K562 (cell line): ENCODE data around the gene PVALEF. TPM values are rescaled to one million over a fixed set of nuclear protein-coding genes. Genes with fewer than 3 reads are reported as not detected.

Experiments used
- ATF7 ChIP-seq: fragments of 450-650 bp; IDR thresholded peaks from 2 replicates; pipeline ENCODE4 v1.7.1; 2014; ENCODE audit warnings: mild to moderate bottlenecking, moderate library complexity
- BRF2 ChIP-seq: IDR thresholded peaks from 3 replicates; pipeline ENCODE4 v1.6.1; 2011; ENCODE audit warnings: borderline replicate concordance, mild to moderate bottlenecking; ENCODE audit not compliant: insufficient read length, insufficient read depth
- E2F8 ChIP-seq: fragments of 450-650 bp; IDR thresholded peaks from 2 replicates; pipeline ENCODE4 v1.7.1; 2018; ENCODE audit warnings: mild to moderate bottlenecking, low read depth; ENCODE audit not compliant: partially characterized antibody
- GABPB2 ChIP-seq: fragments of 250-450 bp; sonication (Bioruptor Pico); conservative IDR thresholded peaks from 2 replicates; pipeline ENCODE4 v1.5.1; 2021; ENCODE audit warnings: mild to moderate bottlenecking
- ILK ChIP-seq: fragments of 450-650 bp; IDR thresholded peaks from 2 replicates; pipeline ENCODE4 v1.6.1; 2016; ENCODE audit warnings: missing genetic modification characterization, low read depth, mild to moderate bottlenecking, missing compliant biosample characterization, moderate library complexity, borderline replicate concordance
- LCOR ChIP-seq: sonication (generic); formaldehyde crosslinking; IDR thresholded peaks from 2 replicates; pipeline ENCODE4 v1.8.0; 2022; ENCODE audit warnings: mild to moderate bottlenecking, missing genetic modification reagents
- MAZ ChIP-seq, 2 experiments: fragments of 450-650 bp in 1 of 2; sonication (generic) in 1 of 2; formaldehyde crosslinking; IDR thresholded peaks in 1 of 2; conservative IDR thresholded peaks in 1 of 2; 2 replicates each; pipeline versions ENCODE4 v1.4.0 to v1.5.0; 2020; ENCODE audit warnings: mild to moderate bottlenecking in 1 of 2, missing genetic modification reagents in 1 of 2
- MIER1 ChIP-seq: fragments of 450-650 bp; IDR thresholded peaks from 2 replicates; pipeline ENCODE4 v1.6.1; 2016; ENCODE audit warnings: antibody characterized with exemption, mild to moderate bottlenecking, low read depth
- NELFE ChIP-seq: IDR thresholded peaks from 2 replicates; pipeline ENCODE4 v1.6.1; 2011; ENCODE audit warnings: mild to moderate bottlenecking; ENCODE audit not compliant: insufficient read depth, insufficient read length
- OTX1 ChIP-seq: fragments of 450-650 bp; formaldehyde crosslinking; IDR thresholded peaks from 2 replicates; pipeline ENCODE4 v1.4.0; 2022; ENCODE audit warnings: mild to moderate bottlenecking
- PTTG1 ChIP-seq: fragments of 450-650 bp; IDR thresholded peaks from 2 replicates; pipeline ENCODE4 v1.6.1; 2016; ENCODE audit warnings: low read depth, mild to moderate bottlenecking, missing genetic modification characterization, missing compliant biosample characterization
- RNF2 ChIP-seq: sonication (generic); IDR thresholded peaks from 2 replicates; pipeline ENCODE4 v1.6.1; 2016
- RUNX1 ChIP-seq: sonication (generic); IDR thresholded peaks from 2 replicates; pipeline ENCODE4 v1.6.1; 2016; ENCODE audit warnings: antibody characterized with exemption, low read depth
- SRSF7 ChIP-seq: fragments of 200-400 bp; formaldehyde crosslinking; optimal IDR thresholded peaks from 2 replicates; pipeline ENCODE3; 2017; ENCODE audit warnings: mild to moderate bottlenecking, low read depth, low read length
- XRCC5 ChIP-seq: fragments of 200-400 bp; formaldehyde crosslinking; IDR thresholded peaks from 2 replicates; pipeline ENCODE4 v1.6.1; 2017; ENCODE audit warnings: low read depth, mild to moderate bottlenecking, low read length
- ZBTB12 ChIP-seq: fragments of 250-450 bp; sonication (Bioruptor Pico); IDR thresholded peaks from 2 replicates; pipeline ENCODE4 v1.4.0; 2020
- ZNF217 ChIP-seq: sonication (generic); formaldehyde crosslinking; IDR thresholded peaks from 2 replicates; pipeline ENCODE4 v1.8.0; 2022; ENCODE audit warnings: mild to moderate bottlenecking, missing genetic modification reagents
- ZNF23 ChIP-seq: fragments of 250-450 bp; sonication (Bioruptor Pico); IDR thresholded peaks from 2 replicates; pipeline ENCODE4 v1.4.0; 2020; ENCODE audit warnings: mild to moderate bottlenecking
- ZNF511 ChIP-seq: sonication (generic); formaldehyde crosslinking; IDR thresholded peaks from 2 replicates; pipeline ENCODE4 v1.8.0; 2022; ENCODE audit warnings: mild to moderate bottlenecking, missing genetic modification reagents
- ZNF639 ChIP-seq, 2 experiments: fragments of 200-800 bp in 1 of 2; sonication (Bioruptor generic) in 1 of 2; sonication (generic) in 1 of 2; formaldehyde crosslinking in 1 of 2; IDR thresholded peaks in 1 of 2; conservative IDR thresholded peaks in 1 of 2; 2 replicates each; pipeline versions ENCODE4 v1.5.0 to v1.6.1; 2016 to 2020; ENCODE audit warnings: missing compliant biosample characterization in 1 of 2, missing genetic modification characterization in 1 of 2, missing genetic modification reagents in 1 of 2
- polyA plus RNA-seq, 8 experiments: library from polyadenylated mRNA; depleted of rRNA in 4 of 8; stranded (reverse) in 5 of 8; unstranded in 3 of 8; fragments of >200 nt; fragmentation: Nextera tagmentation in 2 of 8; fragmentation: Illumina TruSeq in 1 of 8; extraction: Ambion mirVana in 2 of 8; extraction: Trizol in 1 of 8; gene quantifications; 2 replicates each; pipeline versions ENCODE4 v1.2.1 to v1.2.3, GENCODE V29; 2011 to 2014; ENCODE audit warnings: inconsistent platforms in 1 of 8, missing spikeins in 1 of 8
- total RNA-seq, 7 experiments: library from RNA; depleted of rRNA in 6 of 7; stranded (reverse); fragments of >200 nt in 6 of 7; fragmentation: Illumina TruSeq in 2 of 7; extraction: Trizol in 2 of 7; gene quantifications; 2 replicates each; pipeline versions ENCODE4 v1.2.1 to v1.2.3, GENCODE V29; 2011 to 2021; ENCODE audit warnings: low replicate concordance in 1 of 7

Gene PVALEF
- total and polyA plus RNA-seq, 9 of the 15 experiments (the other 6 are each of a cell fraction or from before 2014, with no cell fraction given), result not detected

GRCh38 chr17:81119223-81120148 is 45.8 kb upstream of the PVALEF start (continued):
- no peak for TF ChIP-seq SRSF7
- TF ChIP-seq NELFE, result no peak
- no peak for TF ChIP-seq PTTG1
- TF ChIP-seq ZNF511 (CRISPR knock-in tag), result peak; percentile 71; the same call in 1 of the 2 replicates
- TF ChIP-seq XRCC5, result peak; percentile 80; the same call in 1 of the 2 replicates
- peak; percentile 89 for TF ChIP-seq E2F8
- no peak for TF ChIP-seq RUNX1
- TF ChIP-seq ZBTB12, result peak; percentile 97
- peak; percentile 84 for TF ChIP-seq LCOR (CRISPR knock-in tag)
- no peak for TF ChIP-seq ZNF23 (CRISPR knock-in tag)
- no peak for TF ChIP-seq RNF2
- no peak for TF ChIP-seq OTX1 (CRISPR knock-in tag)
- TF ChIP-seq MIER1, result no peak
- TF ChIP-seq ILK (tag), result no peak
- no peak for TF ChIP-seq BRF2
- TF ChIP-seq ZNF217 (CRISPR knock-in tag), result no peak
- TF ChIP-seq ZNF639 (CRISPR knock-in tag; conservative IDR thresholded peaks at IDR 0.05 in 1 of 2, IDR thresholded peaks at IDR 0.05 in 1 of 2), result no peak
- TF ChIP-seq ATF7, result peak; percentile 99
- peak; percentile 56 to 88; a peak in 3 of 4 replicates for TF ChIP-seq MAZ (CRISPR knock-in tag; conservative IDR thresholded peaks at IDR 0.05 in 1 of 2, IDR thresholded peaks at IDR 0.05 in 1 of 2)
- TF ChIP-seq GABPB2 (CRISPR knock-in tag), result no peak
